ENCODE results near the gene AFF3.

Gene AFF3

GRCh38 chr2:99918389-99918788, 224.0 kb downstream of the AFF3 start:
- DNase-seq, result no peak

GRCh38 chr2:99915108-99915675, 227.2 kb downstream of the AFF3 start:
- DNase-seq, result no peak

DNA sequence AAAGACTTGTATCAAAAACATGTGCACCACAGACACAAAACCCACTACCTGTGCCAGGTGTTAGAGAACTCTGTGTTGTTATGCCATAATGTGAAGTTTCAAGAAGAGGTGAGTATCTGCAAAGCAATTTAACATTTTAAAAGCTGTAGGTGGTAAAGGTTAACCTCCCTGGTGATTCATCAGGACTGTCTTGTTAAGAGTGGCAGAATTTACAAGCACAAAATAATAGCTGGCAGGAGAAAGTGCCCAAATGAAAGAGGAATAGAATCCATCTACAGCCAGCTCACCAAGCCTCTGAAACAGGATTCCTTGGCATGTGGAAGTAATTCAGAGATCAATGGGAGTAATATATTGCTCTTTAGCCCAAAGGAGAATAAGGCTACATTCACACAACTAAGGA, 230.7 kb downstream of the AFF3 start:
- DNase-seq, result no peak

DNA sequence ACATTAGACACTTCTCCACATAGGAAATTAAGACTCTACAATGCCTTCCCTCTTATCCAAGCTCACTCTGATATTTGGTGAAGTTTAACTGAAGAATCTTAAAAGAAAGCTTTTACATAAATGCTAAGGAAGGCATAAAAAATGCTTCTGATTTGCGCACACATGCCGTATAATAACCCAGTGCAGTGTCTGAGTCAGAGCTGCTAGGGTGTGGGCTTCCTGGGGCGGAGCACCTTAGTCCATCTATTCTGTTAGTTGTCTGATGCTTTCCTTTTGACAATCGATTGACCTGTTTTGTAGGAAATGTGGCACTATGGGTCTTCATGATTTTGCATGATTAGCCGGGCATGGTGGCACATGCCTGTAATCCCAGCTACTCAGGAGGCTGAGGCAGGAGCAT, 231.5 kb downstream of the AFF3 start:
- no peak for DNase-seq

DNA sequence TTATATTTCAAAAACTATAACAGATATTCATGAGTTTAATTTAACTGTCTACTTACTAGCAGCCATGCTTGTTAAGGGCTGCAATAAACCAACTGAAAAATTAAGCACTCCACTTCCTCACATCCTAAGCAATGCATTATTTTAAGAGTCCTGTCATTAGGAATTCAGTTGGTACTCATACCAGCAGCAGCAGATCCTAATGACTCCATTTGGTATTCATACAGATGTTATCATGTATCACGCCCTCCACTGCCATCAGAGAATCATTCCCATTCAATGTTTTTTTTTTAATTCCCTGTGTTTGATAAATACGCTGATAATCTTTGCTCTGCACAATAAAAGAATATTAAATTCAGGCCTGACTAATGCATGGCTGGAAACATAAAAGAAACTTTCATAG, 236.8 kb downstream of the AFF3 start:
- no peak for DNase-seq

DNA sequence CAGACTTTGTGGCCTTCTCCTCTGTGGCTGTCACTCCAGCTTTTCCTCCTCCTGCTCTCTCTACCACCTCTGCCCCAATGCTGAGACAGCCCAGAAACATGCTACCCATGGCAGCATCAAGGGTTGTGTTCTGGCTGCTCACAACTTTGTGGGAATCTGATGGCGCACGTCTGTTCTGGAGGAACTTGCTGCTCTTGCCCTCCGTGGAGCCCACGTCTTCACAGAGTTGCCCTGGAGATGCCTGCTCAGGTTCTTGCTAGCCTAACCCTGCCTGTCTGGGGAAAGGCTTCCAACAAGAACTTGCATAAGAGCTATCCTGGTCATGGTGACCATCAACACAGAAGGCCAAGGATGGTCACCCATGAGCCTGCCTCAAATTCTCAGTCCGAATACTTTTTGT, 237.4 kb downstream of the AFF3 start:
- DNase-seq, result no peak

DNA sequence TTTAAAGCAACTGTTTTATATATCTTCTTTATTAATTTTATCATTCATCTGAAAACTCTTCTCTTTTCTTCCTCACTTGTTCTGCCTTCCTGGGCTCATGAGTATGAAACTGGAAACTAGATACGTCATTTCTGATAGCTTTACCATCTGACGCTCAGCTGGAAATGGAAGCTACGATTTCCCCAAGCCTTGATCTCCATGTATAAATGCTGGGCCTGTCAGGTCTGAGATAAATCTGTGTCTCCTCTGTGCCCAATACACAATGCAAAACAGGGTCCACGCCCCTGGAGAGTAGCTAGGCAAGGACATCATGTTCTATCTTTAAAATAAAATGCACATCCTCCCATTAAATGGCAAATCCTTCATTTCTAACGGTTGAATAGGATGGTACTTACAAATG, 238.4 kb downstream of the AFF3 start:
- no peak for DNase-seq

GRCh38 chr2:99900556-99900955, 241.8 kb downstream of the AFF3 start:
- no peak for DNase-seq

- DNase-seq, result no peak
Observed at GRCh38 chr2:99899882-99900281, 242.5 kb downstream of the AFF3 start.

GRCh38 chr2:99899058-99899855, 243.1 kb downstream of the AFF3 start:
- no peak for DNase-seq

- DNase-seq, result no peak
Observed at GRCh38 chr2:99898336-99899048, 243.9 kb downstream of the AFF3 start.

DNA sequence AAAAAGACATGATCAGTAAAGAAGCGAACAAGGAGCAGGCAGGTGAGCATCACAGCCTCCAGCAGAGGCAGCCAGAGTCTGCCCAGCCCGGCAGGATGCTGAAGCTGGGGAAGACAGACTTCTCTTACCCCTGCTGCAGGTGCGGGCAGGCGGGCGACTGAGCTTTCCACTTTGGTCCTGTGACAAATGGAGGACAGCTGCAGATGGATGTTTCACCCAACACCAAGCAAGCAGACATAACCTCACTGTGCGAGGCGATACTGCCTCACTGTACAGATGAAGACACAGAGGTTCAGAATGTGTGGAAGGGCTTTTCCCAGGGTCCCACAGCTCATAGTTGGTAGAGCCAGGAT, 251.0 kb downstream of the AFF3 start:
- DNase-seq, result no peak

GRCh38 chr2:99890568-99891427, 251.6 kb downstream of the AFF3 start:
- no peak for DNase-seq

GRCh38 chr2:99888617-99889016, 253.8 kb downstream of the AFF3 start:
- DNase-seq, result no peak

GRCh38 chr2:99886418-99886817, 256.0 kb downstream of the AFF3 start:
- DNase-seq, result no peak

DNA sequence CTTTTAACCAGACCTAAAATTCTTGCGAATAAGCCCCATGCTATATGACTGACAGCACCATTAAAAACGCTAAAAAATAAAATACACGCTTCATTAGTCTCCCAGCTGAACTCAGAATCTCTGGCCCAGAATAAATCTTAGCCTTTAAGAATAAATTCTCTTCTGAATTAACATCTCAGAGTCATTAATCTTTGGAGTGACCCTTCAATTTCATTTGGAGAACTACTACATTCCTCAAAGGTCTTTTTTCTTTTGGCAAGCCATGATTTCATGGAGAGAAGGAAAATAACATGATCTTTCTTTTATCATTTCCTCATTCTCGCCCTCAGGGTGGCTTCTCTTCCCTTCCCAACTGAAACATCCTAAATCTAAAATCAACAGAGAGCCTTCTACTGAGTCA, 259.0 kb downstream of the AFF3 start:
- no peak for DNase-seq

DNA sequence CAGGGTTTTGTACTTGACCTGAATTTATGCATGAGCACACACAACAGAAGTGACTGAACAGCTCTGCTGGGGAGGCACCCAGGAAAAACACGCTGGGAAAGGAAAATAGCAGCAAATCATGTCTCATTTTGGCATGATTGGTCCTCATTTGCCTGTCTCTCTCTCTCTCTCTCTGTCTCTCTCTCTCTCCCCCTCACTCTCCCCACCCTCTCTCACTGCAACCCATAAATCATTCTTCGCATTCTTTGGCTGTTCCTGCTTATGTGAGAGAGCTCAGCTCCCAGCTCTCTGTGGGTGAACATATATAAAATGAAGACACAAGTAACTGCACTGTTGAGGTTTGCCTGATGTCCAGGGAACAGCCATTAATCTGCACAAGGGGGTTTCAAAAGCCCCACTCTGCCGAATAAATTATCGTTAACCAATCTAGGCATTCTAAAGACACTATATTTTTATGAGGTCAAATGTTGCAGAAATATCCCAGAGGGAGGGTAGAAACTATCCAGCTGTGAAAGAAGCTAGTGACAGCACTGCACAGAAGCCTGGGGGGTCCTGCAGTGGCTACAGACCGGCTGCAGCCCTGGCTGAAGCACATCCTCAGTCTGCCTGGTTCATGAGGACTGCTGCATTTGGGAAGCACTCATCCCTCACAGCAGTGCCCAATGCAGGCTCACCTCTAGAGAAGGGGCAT, 260.3 kb downstream of the AFF3 start:
- DNase-seq, result no peak

- no peak for DNase-seq
Observed at GRCh38 chr2:99880964-99881294, 261.5 kb downstream of the AFF3 start.

- no peak for DNase-seq
Observed at GRCh38 chr2:99880148-99880963, 262.0 kb downstream of the AFF3 start.

DNA sequence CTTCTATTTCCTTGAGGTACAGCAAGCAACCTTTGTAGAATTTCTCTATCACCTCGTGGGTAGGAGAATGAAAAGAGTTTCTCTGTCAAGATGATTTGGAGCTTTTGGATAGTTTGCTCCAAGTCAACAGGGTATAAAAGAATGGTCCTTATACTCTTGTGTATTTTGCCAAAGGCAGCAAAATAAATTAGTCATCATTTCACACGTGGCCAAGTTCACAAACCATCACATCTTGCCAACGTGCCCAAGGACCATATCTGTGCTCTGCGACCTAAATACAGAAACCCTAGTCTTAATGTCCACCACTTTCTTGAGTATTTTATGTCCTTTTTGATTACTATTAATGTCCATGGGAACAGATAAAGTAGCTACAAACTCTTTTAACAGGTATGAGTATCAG, 262.9 kb downstream of the AFF3 start:
- DNase-seq, result no peak

GRCh38 chr2:99878581-99879350, 263.6 kb downstream of the AFF3 start:
- DNase-seq, result no peak
